Ectodermal cell (in vitro differentiated cells): ENCODE data around the gene VANGL2.

Source experiments
- H3K27ac ChIP-seq: 2 replicates; pipeline ENCODE4 v1.7.0; 2013; ENCODE audit warnings: mild to moderate bottlenecking, low read depth, low read length; ENCODE audit not compliant: insufficient read depth, poor library complexity, severe bottlenecking
- H3K27me3 ChIP-seq: 2 replicates; pipeline ENCODE4 v1.7.0; 2013; ENCODE audit warnings: mild to moderate bottlenecking, low read length; ENCODE audit not compliant: insufficient read depth, control insufficient read depth, poor library complexity, severe bottlenecking
- H3K36me3 ChIP-seq: one replicate; pipeline ENCODE4 v1.7.0; 2013; ENCODE audit warnings: low read length; ENCODE audit not compliant: control insufficient read depth, insufficient read depth
- H3K4me1 ChIP-seq: one replicate; pipeline ENCODE4 v1.7.0; 2013; ENCODE audit warnings: low read length; ENCODE audit not compliant: control insufficient read depth, insufficient read depth
- H3K4me3 ChIP-seq: 2 replicates; pipeline ENCODE4 v1.7.0; 2013; ENCODE audit warnings: low read depth, low read length, control low read depth; ENCODE audit not compliant: insufficient read depth
- H3K9me3 ChIP-seq: 2 replicates; pipeline ENCODE4 v1.7.0; 2013; ENCODE audit warnings: mild to moderate bottlenecking, low read length, moderate library complexity; ENCODE audit not compliant: control insufficient read depth
- WGBS, 2 experiments: methylation state at CpG; one replicate each; pipeline ENCODE4 v1.1.7; 2013; ENCODE audit warnings: missing lambda C conversion rate in 2 of 2; 5-methylcytosine and 5-hydroxymethylcytosine counted together

VANGL2 gene

GRCh38 chr1:160427625-160428024, 27.3 kb downstream of the VANGL2 start:
- no peak overlapping the region for H3K4me3 ChIP-seq
- H3K36me3 ChIP-seq: peaks cover 34% of the 10 kb centered on the region
- no peak overlapping the region for H3K27ac ChIP-seq
- no peaks in the 10 kb centered on the region for H3K27me3 ChIP-seq
- 73 to 80% methylated on average over 7 of the region's 7 CpGs for WGBS, 2 experiments
- no peaks in the 10 kb centered on the region for H3K4me1 ChIP-seq
- no peaks in the 10 kb centered on the region for H3K9me3 ChIP-seq

DNA sequence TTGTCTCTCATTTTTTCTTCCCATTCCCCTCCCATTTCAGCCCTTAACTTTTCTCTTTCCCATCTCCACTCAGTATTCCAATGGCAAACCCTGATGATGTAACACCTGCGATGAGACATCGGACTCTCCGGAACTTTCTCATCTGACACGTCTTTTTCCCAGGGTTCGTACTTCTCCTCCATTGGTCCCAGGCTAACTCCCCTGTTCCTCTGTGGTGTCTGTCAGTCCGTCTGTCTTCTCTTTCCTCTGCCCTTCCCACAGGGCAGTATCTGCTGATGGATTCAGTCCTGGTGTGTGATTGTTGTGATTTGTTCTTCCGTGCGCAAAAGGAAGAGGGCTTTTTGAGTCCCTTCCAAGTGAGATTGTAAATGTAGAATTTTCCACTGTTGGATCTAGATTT, 27.7 kb downstream of the VANGL2 start:
- no peaks in the 10 kb centered on the region for H3K27me3 ChIP-seq
- H3K4me3 ChIP-seq: no peak overlapping the region
- WGBS, 2 experiments: 96 to 97% methylated on average over 8 of the region's 8 CpGs
- no peak overlapping the region for H3K27ac ChIP-seq
- H3K4me1 ChIP-seq: no peaks in the 10 kb centered on the region
- peaks cover 32% of the 10 kb centered on the region for H3K36me3 ChIP-seq
- no peaks in the 10 kb centered on the region for H3K9me3 ChIP-seq

DNA sequence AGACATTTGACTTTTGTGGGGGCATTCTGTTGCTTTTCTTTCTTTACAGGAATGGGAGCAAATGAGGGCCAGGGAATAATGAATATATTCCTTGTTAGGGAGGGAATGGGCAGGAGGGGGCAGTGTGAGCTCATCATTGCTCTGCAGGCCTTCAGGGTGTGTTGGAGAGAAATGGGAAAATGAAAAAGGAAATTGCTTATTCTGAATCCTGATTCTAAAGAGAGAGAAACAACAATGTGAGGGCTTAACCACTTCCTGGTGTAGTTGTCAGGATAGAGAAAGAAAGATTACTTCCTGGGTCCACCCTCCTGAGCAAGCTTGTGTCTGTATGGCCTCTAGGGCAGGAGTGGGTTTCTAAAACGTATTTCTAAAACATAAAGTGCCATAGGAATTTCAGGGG, 28.3 kb downstream of the VANGL2 start:
- Histone ChIP-seq H3K27me3 (no peaks in the 10 kb centered on the region), H3K4me1 (no peaks in the 10 kb centered on the region), H3K4me3 (no peak overlapping the region), H3K36me3 (peaks cover 31% of the 10 kb centered on the region), H3K9me3 (no peaks in the 10 kb centered on the region), H3K27ac (no peak overlapping the region)
- WGBS, 2 experiments: 94 to 100% methylated on average over 1 of the region's 1 CpG

DNA sequence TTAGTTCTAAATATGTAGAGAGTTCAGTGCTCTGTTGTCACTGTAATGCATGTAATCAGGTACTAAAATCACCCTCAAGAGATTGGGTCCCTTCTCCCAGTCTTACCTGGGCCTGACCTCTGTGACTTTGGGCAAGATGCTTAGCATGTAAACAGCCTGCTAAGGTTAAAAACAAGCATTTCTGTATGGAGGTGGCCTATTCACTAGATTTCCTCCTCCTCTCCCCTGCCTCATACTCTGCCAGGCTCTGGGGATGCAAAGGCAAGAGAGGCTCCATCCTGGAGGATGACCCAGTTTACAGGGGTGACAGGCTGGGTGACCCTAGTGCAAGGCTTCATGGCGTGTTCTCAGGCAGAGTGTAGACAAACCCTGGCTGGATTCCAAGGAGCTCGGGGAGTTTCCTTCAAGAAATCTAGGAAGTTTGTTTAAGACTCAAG, 28.8 kb downstream of the VANGL2 start:
- 91 to 95% methylated on average over 2 of the region's 2 CpGs for WGBS, 2 experiments

GRCh38 chr1:160429702-160430535, 29.6 kb downstream of the VANGL2 start:
- Histone ChIP-seq H3K4me3 (no peak overlapping the region), H3K9me3 (no peaks in the 10 kb centered on the region), H3K4me1 (no peaks in the 10 kb centered on the region), H3K36me3 (peaks cover 18% of the 10 kb centered on the region), H3K27me3 (no peaks in the 10 kb centered on the region), H3K27ac (peak overlapping the region; percentile 16)
- 90 to 97% methylated on average over 2 of the region's 2 CpGs for WGBS, 2 experiments

More for the DNA sequence above, 28.8 kb downstream of the VANGL2 start:
- Histone ChIP-seq H3K4me3 (no peak overlapping the region), H3K9me3 (no peaks in the 10 kb centered on the region), H3K27me3 (no peaks in the 10 kb centered on the region), H3K27ac (no peak overlapping the region), H3K4me1 (no peaks in the 10 kb centered on the region), H3K36me3 (peaks cover 26% of the 10 kb centered on the region)

- H3K27ac ChIP-seq: no peak overlapping the region
- WGBS, 2 experiments: 94 to 97% methylated on average over 5 of the region's 5 CpGs
- H3K4me3 ChIP-seq: no peak overlapping the region
- H3K4me1 ChIP-seq: no peaks in the 10 kb centered on the region
- H3K36me3 ChIP-seq: peaks cover 9% of the 10 kb centered on the region
- no peaks in the 10 kb centered on the region for H3K27me3 ChIP-seq
- no peaks in the 10 kb centered on the region for H3K9me3 ChIP-seq
Observed at GRCh38 chr1:160431006-160431405, 30.6 kb downstream of the VANGL2 start.

- WGBS, 2 experiments: 83 to 92% methylated on average over 2 of the region's 2 CpGs
- H3K27ac ChIP-seq: no peak overlapping the region
- H3K4me3 ChIP-seq: no peak overlapping the region
- no peaks in the 10 kb centered on the region for H3K27me3 ChIP-seq
- H3K36me3 ChIP-seq: peaks cover 4% of the 10 kb centered on the region
- H3K9me3 ChIP-seq: no peaks in the 10 kb centered on the region
- no peaks in the 10 kb centered on the region for H3K4me1 ChIP-seq
Observed at GRCh38 chr1:160431571-160431970, 31.2 kb downstream of the VANGL2 start.

GRCh38 chr1:160432371-160432786, 32.0 kb downstream of the VANGL2 start:
- H3K27ac ChIP-seq: no peak overlapping the region
- no peaks in the 10 kb centered on the region for H3K36me3 ChIP-seq
- H3K4me3 ChIP-seq: no peak overlapping the region
- no peaks in the 10 kb centered on the region for H3K9me3 ChIP-seq
- H3K4me1 ChIP-seq: no peaks in the 10 kb centered on the region
- H3K27me3 ChIP-seq: no peaks in the 10 kb centered on the region

GRCh38 chr1:160436966-160437365, 36.6 kb downstream of the VANGL2 start:
- Histone ChIP-seq H3K4me3 (no peak overlapping the region), H3K27ac (no peak overlapping the region), H3K27me3 (no peaks in the 10 kb centered on the region), H3K9me3 (no peaks in the 10 kb centered on the region), H3K36me3 (no peaks in the 10 kb centered on the region), H3K4me1 (no peaks in the 10 kb centered on the region)
- WGBS, 2 experiments: 97 to 98% methylated on average over 2 of the region's 2 CpGs

GRCh38 chr1:160437432-160438316, 37.3 kb downstream of the VANGL2 start:
- H3K36me3 ChIP-seq: no peaks in the 10 kb centered on the region
- no peak overlapping the region for H3K27ac ChIP-seq
- no peaks in the 10 kb centered on the region for H3K27me3 ChIP-seq
- no peaks in the 10 kb centered on the region for H3K9me3 ChIP-seq
- H3K4me1 ChIP-seq: no peaks in the 10 kb centered on the region
- WGBS, 2 experiments: 94% methylated on average over 4 of the region's 4 CpGs
- no peak overlapping the region for H3K4me3 ChIP-seq
